Tibial nerve (tissue), 4 donors: ENCODE measurements around the gene ROR1.

Experiments
- EP300 ChIP-seq, 2 donors: sonication (generic); formaldehyde crosslinking; IDR thresholded peaks; one replicate each; pipeline ENCODE4 v1.6.1; 2017; ENCODE audit warnings: antibody characterized with exemption in 2 of 2, mild to moderate bottlenecking in 1 of 2
- POLR2A ChIP-seq, 2 donors: fragments of 450-650 bp; IDR thresholded peaks; one replicate each; pipeline ENCODE4 v1.6.1; 2017; ENCODE audit warnings: antibody characterized with exemption in 2 of 2, mild to moderate bottlenecking in 2 of 2, moderate library complexity in 2 of 2
- TF ChIP-seq, protein P1 (sequence below), 5 experiments: fragments of 200-600 bp in 3 of 5; fragments of 450-650 bp in 2 of 5; sonication (generic) in 3 of 5; IDR thresholded peaks; one replicate each; pipeline ENCODE4 v1.5.1; 2016 to 2019; ENCODE audit warnings: antibody characterized with exemption in 5 of 5, mild to moderate bottlenecking in 3 of 5, moderate library complexity in 2 of 5

DNA sequence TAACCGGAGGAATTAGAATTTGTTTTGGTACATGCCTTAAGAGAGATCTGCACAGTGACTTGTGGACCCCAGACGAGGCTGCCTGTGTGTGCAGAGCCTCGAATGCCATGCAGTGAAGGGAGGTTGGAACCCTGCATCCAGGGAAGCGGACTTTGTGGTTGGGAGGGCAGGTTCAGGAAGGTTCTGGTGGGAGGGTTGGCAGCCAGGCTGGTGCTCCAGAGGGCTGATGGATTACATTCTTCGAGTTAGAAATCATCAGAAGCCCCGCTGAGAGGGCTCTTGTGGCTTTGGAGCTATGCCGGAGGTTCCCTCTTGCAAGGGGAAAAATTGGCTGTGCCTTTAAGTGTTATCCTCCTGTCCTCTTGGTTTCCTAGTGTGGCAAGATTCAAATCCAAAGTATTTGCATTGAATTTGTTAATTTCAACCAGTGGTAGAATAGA lies 21.1 kb downstream of the ROR1 start:
- TF ChIP-seq POLR2A (IDR thresholded peaks at IDR 0.05), result no peak
- TF ChIP-seq, protein P1, sequence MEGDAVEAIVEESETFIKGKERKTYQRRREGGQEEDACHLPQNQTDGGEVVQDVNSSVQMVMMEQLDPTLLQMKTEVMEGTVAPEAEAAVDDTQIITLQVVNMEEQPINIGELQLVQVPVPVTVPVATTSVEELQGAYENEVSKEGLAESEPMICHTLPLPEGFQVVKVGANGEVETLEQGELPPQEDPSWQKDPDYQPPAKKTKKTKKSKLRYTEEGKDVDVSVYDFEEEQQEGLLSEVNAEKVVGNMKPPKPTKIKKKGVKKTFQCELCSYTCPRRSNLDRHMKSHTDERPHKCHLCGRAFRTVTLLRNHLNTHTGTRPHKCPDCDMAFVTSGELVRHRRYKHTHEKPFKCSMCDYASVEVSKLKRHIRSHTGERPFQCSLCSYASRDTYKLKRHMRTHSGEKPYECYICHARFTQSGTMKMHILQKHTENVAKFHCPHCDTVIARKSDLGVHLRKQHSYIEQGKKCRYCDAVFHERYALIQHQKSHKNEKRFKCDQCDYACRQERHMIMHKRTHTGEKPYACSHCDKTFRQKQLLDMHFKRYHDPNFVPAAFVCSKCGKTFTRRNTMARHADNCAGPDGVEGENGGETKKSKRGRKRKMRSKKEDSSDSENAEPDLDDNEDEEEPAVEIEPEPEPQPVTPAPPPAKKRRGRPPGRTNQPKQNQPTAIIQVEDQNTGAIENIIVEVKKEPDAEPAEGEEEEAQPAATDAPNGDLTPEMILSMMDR (IDR thresholded peaks at IDR 0.05), result no peak
- no peak for TF ChIP-seq EP300 (IDR thresholded peaks at IDR 0.05)
